Smooth muscle cell (in vitro differentiated cells): ENCODE results near the gene ABCG1. TPM values are rescaled to one million over a fixed set of nuclear protein-coding genes. Genes with fewer than 3 reads are reported as not detected.

ENCODE experiments used
- DNase-seq: peaks from one replicate; lab custom pipeline; 2025; ENCODE audit not compliant: unreplicated experiment; lab: John Stamatoyannopoulos, UW
- H2AFZ ChIP-seq: fragments of 200-600 bp; sonication (generic); 2 replicates; pipeline ENCODE4 v1.6.0; 2016; ENCODE audit warnings: antibody characterized with exemption, low read depth, mild to moderate bottlenecking
- H3F3A ChIP-seq: fragments of 200-600 bp; sonication (generic); 2 replicates; pipeline ENCODE4 v1.6.0; 2017; ENCODE audit warnings: antibody characterized with exemption, low read depth
- H3K27ac ChIP-seq: fragments of 200-600 bp; sonication (generic); 2 replicates; pipeline ENCODE4 v1.5.1; 2016; ENCODE audit warnings: low read depth, mild to moderate bottlenecking
- H3K27me3 ChIP-seq: fragments of 200-600 bp; sonication (generic); 2 replicates; pipeline ENCODE4 v1.6.1; 2016; ENCODE audit warnings: low read depth, mild to moderate bottlenecking
- H3K36me3 ChIP-seq: fragments of 200-600 bp; sonication (generic); 2 replicates; pipeline ENCODE4 v1.5.1; 2016; ENCODE audit warnings: low read depth
- H3K4me1 ChIP-seq: fragments of 200-600 bp; sonication (generic); 2 replicates; pipeline ENCODE4 v1.5.1; 2016; ENCODE audit warnings: low read depth
- H3K4me2 ChIP-seq: fragments of 200-600 bp; sonication (generic); 2 replicates; pipeline ENCODE4 v1.6.0; 2016; ENCODE audit warnings: mild to moderate bottlenecking
- H3K4me3 ChIP-seq: fragments of 200-600 bp; sonication (generic); 2 replicates; pipeline ENCODE4 v1.5.1; 2016; ENCODE audit warnings: mild to moderate bottlenecking
- H3K79me2 ChIP-seq: fragments of 200-600 bp; sonication (generic); 2 replicates; pipeline ENCODE4 v1.6.0; 2016; ENCODE audit warnings: low read depth, mild to moderate bottlenecking
- H3K9ac ChIP-seq: fragments of 200-600 bp; sonication (generic); 2 replicates; pipeline ENCODE4 v1.6.0; 2016; ENCODE audit warnings: low read depth
- H3K9me3 ChIP-seq: fragments of 200-600 bp; sonication (generic); replicated peaks from 2 replicates; pipeline ENCODE4 v1.5.1; 2016; ENCODE audit warnings: low read depth
- H4K20me1 ChIP-seq: fragments of 200-600 bp; sonication (generic); 2 replicates; pipeline ENCODE4 v1.6.0; 2016; ENCODE audit warnings: low read depth
- CTCF ChIP-seq: fragments of 200-600 bp; sonication (generic); IDR thresholded peaks from 2 replicates; pipeline ENCODE4 v1.5.1; 2017; ENCODE audit warnings: borderline replicate concordance, mild to moderate bottlenecking, antibody characterized with exemption; ENCODE audit not compliant: insufficient read depth, poor library complexity, severe bottlenecking
- WGBS: methylation state at CpG from one replicate; pipeline ENCODE4 v1.1.7; 2016; ENCODE audit warnings: low lambda C conversion rate; 5-methylcytosine and 5-hydroxymethylcytosine counted together
- polyA plus RNA-seq: library from polyadenylated mRNA; unstranded; fragments of >200 nt; fragmentation: Nextera tagmentation; extraction: Ambion mirVana; gene quantifications from 2 replicates; pipeline ENCODE4 v1.2.1, GENCODE V29; 2016
- total RNA-seq: library from RNA; depleted of rRNA; stranded (reverse); fragments of >200 nt; gene quantifications from 2 replicates; pipeline ENCODE4 v1.2.3, GENCODE V29; 2014

The ABCG1 gene
- total and polyA plus RNA-seq, 2 experiments from 2014 or later, result 0.55 to 2.9 TPM

- Histone ChIP-seq H3K4me1 (peaks cover 6% of the 10 kb centered on the region), H3K27me3 (no peaks in the 10 kb centered on the region), H3F3A (peaks cover 9% of the 10 kb centered on the region), H3K4me3 (no peak overlapping the region), H3K27ac (no peak overlapping the region), H3K9me3 (no peaks in the 10 kb centered on the region), H3K4me2 (no peak overlapping the region), H3K9ac (no peak overlapping the region), H3K79me2 (no peaks in the 10 kb centered on the region), H3K36me3 (no peaks in the 10 kb centered on the region), H4K20me1 (no peaks in the 10 kb centered on the region), H2AFZ (no peak overlapping the region)
- 83% methylated on average over 8 of the region's 8 CpGs for whole genome bisulfite sequencing
- no peak for TF ChIP-seq CTCF
- DNase-seq, result no peak
These were observed 21.0 kb downstream of the ABCG1 start for GRCh38 chr21:42239973-42240372.

GRCh38 chr21:42242611-42243010, 23.7 kb downstream of the ABCG1 start:
- WGBS, result 93% methylated on average over 9 of the region's 9 CpGs
- no peak overlapping the region for H3K9ac ChIP-seq
- no peak overlapping the region for H3K4me3 ChIP-seq
- DNase-seq, result no peak
- H4K20me1 ChIP-seq, result no peaks in the 10 kb centered on the region
- H3K4me2 ChIP-seq, result no peak overlapping the region
- TF ChIP-seq CTCF, result no peak
- H3K27me3 ChIP-seq, result peaks cover 4% of the 10 kb centered on the region
- no peaks in the 10 kb centered on the region for H3F3A ChIP-seq
- no peak overlapping the region for H2AFZ ChIP-seq
- peaks cover 4% of the 10 kb centered on the region for H3K4me1 ChIP-seq
- H3K79me2 ChIP-seq, result no peaks in the 10 kb centered on the region
- no peak overlapping the region for H3K27ac ChIP-seq
- no peaks in the 10 kb centered on the region for H3K9me3 ChIP-seq
- no peaks in the 10 kb centered on the region for H3K36me3 ChIP-seq

GRCh38 chr21:42243026-42243425, 24.1 kb downstream of the ABCG1 start:
- peaks cover 4% of the 10 kb centered on the region for H3K27me3 ChIP-seq
- no peaks in the 10 kb centered on the region for H3K9me3 ChIP-seq
- no peaks in the 10 kb centered on the region for H3K36me3 ChIP-seq
- no peak overlapping the region for H3K4me2 ChIP-seq
- H3F3A ChIP-seq, result no peaks in the 10 kb centered on the region
- H3K79me2 ChIP-seq, result no peaks in the 10 kb centered on the region
- no peak overlapping the region for H2AFZ ChIP-seq
- H3K27ac ChIP-seq, result no peak overlapping the region
- TF ChIP-seq CTCF, result no peak
- no peak overlapping the region for H3K9ac ChIP-seq
- DNase-seq, result no peak
- H3K4me1 ChIP-seq, result peaks cover 4% of the 10 kb centered on the region
- H3K4me3 ChIP-seq, result no peak overlapping the region
- WGBS, result 94% methylated on average over 6 of the region's 6 CpGs
- H4K20me1 ChIP-seq, result no peaks in the 10 kb centered on the region

- Histone ChIP-seq H3K9me3 (no peaks in the 10 kb centered on the region), H3K36me3 (no peaks in the 10 kb centered on the region), H4K20me1 (no peaks in the 10 kb centered on the region), H3K4me2 (no peak overlapping the region), H3K4me3 (no peak overlapping the region), H3K27me3 (peaks cover 4% of the 10 kb centered on the region), H2AFZ (no peak overlapping the region), H3K4me1 (peaks cover 4% of the 10 kb centered on the region), H3K9ac (no peak overlapping the region), H3K79me2 (no peaks in the 10 kb centered on the region), H3K27ac (no peak overlapping the region), H3F3A (no peaks in the 10 kb centered on the region)
- WGBS, result 51% methylated on average over 10 of the region's 10 CpGs
- DNase-seq, result no peak
- no peak for TF ChIP-seq CTCF
These were observed 26.6 kb downstream of the ABCG1 start for GRCh38 chr21:42245331-42246193.
